Measurements from ENCODE around the gene PLD4.

PLD4 gene

GRCh38 chr14:104976198-104977007 is 51.7 kb downstream of the PLD4 start:
- DNase-seq = peak; percentile 34 to 81

- no peak for DNase-seq
These were observed 52.5 kb downstream of the PLD4 start for GRCh38 chr14:104977008-104977680.

- DNase-seq = peak; percentile 66 to 92
These were observed 53.3 kb downstream of the PLD4 start, which contains the start of gene AHNAK2 for GRCh38 chr14:104977681-104978653. AHNAK2 (minus strand) TSS chr14:104978374; CDS start chr14:104978237, 137 bp downstream.

GRCh38 chr14:104978746-104979691 is 54.3 kb downstream of the PLD4 start:
- DNase-seq = peak in 1 of 2 experiments; percentile 68

GRCh38 chr14:104979758-104980610 is 55.3 kb downstream of the PLD4 start:
- DNase-seq = no peak

- DNase-seq = no peak
These were observed 56.2 kb downstream of the PLD4 start for GRCh38 chr14:104980611-104981531.

GRCh38 chr14:104981699-104982541 is 57.2 kb downstream of the PLD4 start:
- no peak for DNase-seq

GRCh38 chr14:104982548-104983230 is 58.0 kb downstream of the PLD4 start:
- DNase-seq = no peak
